GM18519 (cell line): ENCODE results near the gene MFN2.
"Not testable (repeated sequence)": the region's sequence is repeated elsewhere in the genome, so short reads cannot be mapped to it uniquely, and the experiment has no call there.

ENCODE experiments used
- ATAC-seq: cut with Tn5 transposase; IDR thresholded peaks from one replicate; pipeline ENCODE4 v1.9.1; 2021; ENCODE audit warnings: mild to moderate bottlenecking, moderate library complexity; ENCODE audit not compliant: unreplicated experiment, low FRiP score

MFN2 gene

GRCh38 chr1:12015499-12015898, 35.3 kb downstream of the MFN2 start:
- no peak for ATAC-seq

GRCh38 chr1:12016182-12016581, 35.9 kb downstream of the MFN2 start:
- ATAC-seq, result no peak

GRCh38 chr1:12019858-12020509, 39.7 kb downstream of the MFN2 start:
- no peak for ATAC-seq

- no peak for ATAC-seq
Observed at GRCh38 chr1:12021616-12022015, 41.4 kb downstream of the MFN2 start.

- ATAC-seq, result no peak
Observed at GRCh38 chr1:12022036-12022435, 41.8 kb downstream of the MFN2 start.

GRCh38 chr1:12026586-12026985, 46.3 kb downstream of the MFN2 start:
- ATAC-seq, result no peak

- ATAC-seq, result no peak
Observed at GRCh38 chr1:12028248-12028647, 48.0 kb downstream of the MFN2 start.

GRCh38 chr1:12028957-12029511, 48.8 kb downstream of the MFN2 start:
- no peak for ATAC-seq

- ATAC-seq, result no peak
Observed at GRCh38 chr1:12029720-12030339, 49.6 kb downstream of the MFN2 start.

GRCh38 chr1:12031039-12031980, 51.1 kb downstream of the MFN2 start:
- no peak for ATAC-seq

- no peak for ATAC-seq
Observed at GRCh38 chr1:12032161-12032621, 51.9 kb downstream of the MFN2 start.

- not testable (repeated sequence) for ATAC-seq
Observed at GRCh38 chr1:12033441-12033840, 53.2 kb downstream of the MFN2 start.

- no peak for ATAC-seq
Observed at GRCh38 chr1:12034381-12034801, 54.1 kb downstream of the MFN2 start.

- ATAC-seq, result no peak
Observed at GRCh38 chr1:12035312-12035711, 55.1 kb downstream of the MFN2 start.

GRCh38 chr1:12037486-12038355, 57.5 kb downstream of the MFN2 start:
- ATAC-seq, result no peak

- ATAC-seq, result no peak
Observed at GRCh38 chr1:12038356-12039163, 58.3 kb downstream of the MFN2 start.

GRCh38 chr1:12039164-12039525, 58.9 kb downstream of the MFN2 start:
- no peak for ATAC-seq

- ATAC-seq, result not testable (repeated sequence)
Observed at GRCh38 chr1:12039824-12040456, 59.7 kb downstream of the MFN2 start.
